Stimulated activated CD4-positive, alpha-beta T cell treated with anti-CD3 and anti-CD28 coated beads, Interleukin-1b, Interleukin-23, amount 100 ng/mL, for 4 hours (primary cell): ENCODE data around the gene SYNGR2.
"Not testable (repeated sequence)": the region's sequence is repeated elsewhere in the genome, so short reads cannot be mapped to it uniquely, and the experiment has no call there.

Source experiments
- DNase-seq, 2 donors: peaks; one replicate each; pipeline ENCODE4 v3.0.0-alpha.2; 2020; ENCODE audit warnings: low read depth in 2 of 2

Gene SYNGR2

DNA sequence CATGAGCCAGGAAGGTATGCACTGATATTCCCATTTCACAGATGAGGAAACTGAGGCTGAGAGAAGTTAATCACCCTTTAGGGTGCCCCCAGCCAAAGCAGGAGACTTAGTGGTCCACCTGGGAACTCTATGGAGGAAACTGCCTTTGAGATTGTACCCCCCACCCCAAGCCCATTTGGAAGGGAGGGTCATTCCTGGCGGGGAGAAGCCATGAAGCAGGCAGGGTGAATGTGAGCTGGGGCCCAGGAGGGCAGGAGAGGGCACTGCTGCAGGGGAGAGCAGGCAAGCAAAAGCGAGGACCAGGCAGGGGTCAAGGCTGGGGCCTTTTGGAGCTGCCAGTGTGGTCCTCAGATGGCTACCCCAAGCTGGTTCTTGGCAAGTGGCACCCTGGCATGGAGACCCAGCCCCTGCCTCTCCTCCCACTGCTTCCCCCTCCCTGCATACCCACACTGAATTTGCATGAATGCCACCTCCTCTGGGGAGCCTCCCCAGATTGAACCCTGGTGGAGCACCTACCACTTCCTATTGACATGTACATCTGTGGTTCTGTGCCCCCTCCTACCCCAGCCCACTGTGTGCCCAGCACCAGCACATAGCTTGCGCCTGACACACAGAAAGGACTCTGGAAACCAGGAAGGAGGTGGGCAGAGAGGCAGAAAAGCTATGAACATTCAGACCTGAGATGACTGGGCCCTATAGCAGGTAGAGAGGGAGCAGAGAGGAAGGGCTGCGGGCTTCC is 38.9 kb upstream of the SYNGR2 start:
- DNase-seq: no peak

DNA sequence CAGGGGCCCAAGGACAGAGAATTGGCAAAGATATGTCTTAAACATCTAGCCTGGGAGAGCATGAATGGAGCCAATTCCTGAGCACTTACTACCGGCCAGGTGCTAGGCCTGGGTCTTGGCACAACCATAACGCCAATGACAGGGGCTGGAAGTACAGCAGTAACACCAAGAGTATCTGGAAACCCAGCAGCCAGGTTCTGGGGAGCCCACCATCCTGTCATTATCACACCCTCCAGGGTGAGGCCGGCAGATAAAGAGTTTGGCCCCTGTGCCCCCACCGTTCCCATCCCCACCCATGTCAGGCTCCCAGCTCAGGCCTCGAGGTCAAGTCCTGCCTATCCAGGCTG is 38.3 kb upstream of the SYNGR2 start:
- DNase-seq: no peak

DNA sequence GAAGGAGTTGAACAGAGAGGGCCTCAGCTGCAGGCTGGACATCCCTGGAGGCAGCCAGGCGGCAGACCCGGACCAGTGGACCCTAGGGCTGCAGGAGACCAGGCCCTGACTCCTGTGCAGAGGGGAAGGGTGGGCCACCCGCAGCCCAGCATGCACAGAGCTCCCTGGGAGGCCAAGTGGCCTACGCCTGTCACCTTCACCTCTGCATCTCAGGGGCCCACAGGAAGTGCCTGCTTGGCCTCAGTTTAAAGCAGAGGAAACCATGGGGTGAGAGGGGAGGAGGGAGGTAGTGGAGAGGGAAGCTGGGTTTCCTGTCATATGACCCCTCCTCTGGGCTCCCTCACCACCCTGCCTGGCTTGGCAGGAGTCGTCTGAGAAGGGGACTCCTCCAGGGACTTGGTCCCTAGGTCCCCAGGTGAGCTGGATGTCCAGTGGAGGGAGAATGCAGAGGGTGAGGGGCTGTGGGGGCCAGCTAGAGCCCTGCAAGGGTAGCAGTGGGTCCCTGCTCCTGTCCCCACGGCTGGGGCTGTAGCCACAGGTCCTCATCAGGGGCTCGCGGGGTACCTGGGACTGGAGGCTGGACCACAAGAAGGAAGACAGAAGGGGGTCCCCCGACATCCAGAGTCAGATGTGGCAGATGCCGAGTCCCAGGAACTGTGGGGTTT is 37.8 kb upstream of the SYNGR2 start, which contains the start of gene TMC8:
Gene TMC8, plus strand, starts transcription at position 335 of the 665 bp plus-strand sequence. CDS start 818 bp downstream, outside the sequence.
- peak in 1 of 2 donors; percentile 40 for DNase-seq

DNA sequence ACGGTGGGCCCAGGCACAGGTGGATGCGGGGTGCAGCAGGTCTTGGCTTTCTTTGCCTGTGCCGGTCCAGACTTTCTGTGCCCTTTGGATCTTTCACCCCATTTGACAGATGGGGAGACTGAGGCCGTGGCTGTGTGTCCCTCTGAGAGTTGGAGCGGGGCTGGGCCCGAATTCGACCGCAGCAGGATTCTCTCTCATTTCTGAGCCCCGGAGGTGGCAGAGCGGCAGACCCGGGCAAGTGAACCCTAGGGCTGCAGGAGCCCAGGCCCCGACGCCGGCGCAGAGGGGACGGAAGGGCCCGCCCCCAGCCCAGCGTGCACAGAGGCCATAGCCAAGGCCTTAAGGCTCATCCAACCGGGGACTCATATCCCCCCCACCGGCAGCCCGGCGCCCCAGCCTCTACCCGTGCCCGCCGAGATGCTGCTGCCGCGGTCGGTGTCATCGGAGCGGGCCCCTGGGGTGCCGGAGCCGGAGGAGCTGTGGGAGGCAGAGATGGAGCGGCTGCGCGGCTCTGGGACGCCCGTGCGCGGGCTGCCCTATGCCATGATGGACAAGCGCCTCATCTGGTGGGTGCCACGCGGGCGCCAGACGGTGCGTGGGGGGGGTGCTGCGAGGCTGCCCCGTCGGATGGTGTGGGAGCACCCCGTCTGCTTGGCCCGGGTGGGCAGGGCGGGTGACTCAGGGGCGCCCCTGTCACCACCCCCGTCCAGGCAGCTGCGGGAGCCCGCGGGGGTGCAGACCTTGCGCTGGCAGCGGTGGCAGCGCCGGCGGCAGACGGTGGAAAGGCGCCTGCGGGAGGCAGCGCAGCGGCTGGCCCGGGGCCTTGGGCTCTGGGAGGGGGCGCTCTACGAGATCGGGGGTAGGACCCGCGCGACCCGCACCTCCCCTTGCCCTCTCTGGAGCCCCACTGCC is 37.0 kb upstream of the SYNGR2 start:
- DNase-seq: peak; percentile 58

DNA sequence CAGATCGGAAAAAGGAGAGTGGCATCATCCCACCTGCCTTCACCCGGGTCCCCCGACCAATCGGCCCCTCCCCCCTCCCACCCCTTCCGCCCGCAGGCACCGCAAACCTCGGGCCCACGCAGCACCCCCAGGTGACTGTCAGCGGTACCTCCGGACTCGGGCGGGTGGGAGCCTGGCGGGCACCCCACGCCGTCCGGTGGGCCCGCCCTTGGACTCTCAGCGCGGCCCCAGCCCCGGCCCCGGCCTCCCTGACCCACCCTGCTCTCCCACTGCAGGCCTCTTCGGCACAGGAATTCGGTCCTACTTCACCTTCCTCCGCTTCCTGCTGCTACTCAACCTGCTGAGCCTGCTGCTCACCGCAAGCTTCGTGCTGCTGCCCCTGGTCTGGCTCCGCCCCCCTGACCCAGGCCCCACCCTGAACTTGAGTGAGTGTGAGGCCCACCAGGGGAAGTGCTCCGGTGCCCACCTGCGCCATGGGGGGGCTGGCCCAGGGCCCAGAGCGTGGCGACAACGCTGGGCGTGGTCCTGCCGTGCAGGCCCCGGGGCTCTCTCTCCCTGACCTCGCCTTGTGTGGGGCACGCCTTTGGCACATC is 36.2 kb upstream of the SYNGR2 start:
- peak; percentile 53 to 60 for DNase-seq

DNA sequence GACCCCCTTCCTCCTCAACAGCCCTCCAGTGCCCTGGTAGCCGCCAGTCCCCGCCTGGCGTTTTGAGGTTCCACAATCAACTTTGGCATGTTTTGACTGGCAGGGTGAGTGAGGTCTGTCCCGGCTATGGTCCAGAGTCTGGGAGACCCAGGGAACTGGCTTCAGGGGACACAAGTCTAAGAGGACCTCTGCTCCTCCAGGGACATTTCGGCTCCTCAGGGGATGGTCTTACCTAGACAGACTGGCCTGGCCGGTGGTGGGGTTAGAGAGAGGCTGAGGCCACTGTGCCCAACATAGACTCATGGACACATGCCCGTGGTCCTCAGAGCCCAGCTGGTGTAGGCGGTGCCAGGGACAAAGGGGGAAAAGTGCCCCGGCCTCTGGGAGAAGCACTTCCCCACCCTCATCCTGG is 35.6 kb upstream of the SYNGR2 start:
- DNase-seq: no peak

DNA sequence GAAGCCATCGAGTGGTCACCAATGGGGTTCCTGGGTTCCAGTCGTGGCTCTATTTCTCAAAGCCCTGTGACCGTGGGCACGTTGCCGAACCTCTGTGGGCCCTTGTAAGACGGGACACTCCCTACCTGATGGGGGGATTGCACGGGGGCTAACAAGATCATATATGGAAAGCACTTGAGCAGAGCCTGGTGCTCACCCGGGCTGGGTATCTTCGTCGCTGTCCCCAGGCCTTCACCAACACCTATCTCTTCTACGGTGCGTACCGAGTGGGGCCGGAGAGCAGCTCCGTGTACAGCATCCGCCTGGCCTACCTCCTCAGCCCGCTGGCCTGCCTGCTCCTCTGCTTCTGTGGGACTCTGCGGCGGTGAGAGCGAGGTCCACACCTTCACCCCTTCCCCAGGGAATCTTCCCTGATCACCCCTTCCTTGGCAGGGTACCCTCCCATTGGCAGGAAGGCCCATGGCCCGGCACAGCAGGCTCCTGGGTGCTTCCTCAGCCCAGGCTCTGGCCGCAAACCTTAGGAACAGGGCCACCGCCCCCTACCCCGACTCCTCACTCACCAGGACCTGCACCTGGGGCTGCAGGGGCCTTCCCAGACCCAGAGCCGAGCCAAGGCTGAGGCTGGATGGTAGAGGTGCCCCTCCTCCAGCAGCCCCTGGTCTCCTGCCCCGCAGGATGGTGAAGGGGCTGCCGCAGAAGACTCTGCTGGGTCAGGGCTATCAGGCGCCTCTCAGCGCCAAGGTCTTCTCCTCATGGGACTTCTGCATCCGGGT is 35.0 kb upstream of the SYNGR2 start:
- DNase-seq: no peak

DNA sequence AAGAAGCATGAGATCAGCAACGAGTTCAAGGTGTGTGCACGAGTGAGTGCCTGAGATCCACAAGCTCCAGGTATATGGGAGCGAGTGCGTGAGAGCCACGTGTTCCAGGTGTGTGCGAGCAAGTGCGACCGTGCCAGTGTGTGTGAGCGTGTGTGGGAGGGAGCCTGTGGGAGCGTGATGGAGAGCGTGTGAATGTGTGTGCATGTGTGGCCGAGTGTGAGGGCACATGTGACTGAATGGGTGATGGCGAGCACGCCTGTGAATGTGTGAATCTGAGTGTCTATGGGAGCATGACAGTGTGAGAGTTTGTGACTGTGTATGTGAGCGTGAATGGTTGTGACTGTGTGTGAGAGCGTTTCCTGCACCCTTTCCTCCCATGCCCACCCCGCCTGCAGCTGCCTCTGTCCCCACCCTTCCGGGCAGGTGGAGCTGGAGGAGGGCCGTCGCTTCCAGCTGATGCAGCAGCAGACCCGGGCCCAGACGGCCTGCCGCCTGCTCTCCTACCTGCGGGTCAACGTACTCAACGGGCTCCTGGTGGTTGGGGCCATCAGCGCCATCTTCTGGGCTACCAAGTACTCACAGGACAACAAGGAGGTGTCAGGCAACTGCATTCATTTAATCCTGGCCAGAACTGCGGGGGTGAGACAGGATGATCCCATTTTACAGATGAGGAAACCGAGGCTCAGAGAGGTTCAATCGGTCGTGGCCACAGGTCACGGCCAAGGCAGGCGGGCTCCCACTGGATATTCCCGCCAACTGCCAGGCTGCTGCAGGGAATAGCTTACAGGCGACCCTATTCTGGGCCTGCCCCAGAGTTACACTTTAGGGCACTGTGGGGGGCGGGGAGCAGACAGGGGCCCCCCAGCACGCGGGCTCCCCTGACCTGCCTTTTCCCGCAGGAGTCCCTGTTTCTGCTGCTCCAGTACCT is 34.1 kb upstream of the SYNGR2 start:
- DNase-seq: peak; percentile 58 to 62

DNA sequence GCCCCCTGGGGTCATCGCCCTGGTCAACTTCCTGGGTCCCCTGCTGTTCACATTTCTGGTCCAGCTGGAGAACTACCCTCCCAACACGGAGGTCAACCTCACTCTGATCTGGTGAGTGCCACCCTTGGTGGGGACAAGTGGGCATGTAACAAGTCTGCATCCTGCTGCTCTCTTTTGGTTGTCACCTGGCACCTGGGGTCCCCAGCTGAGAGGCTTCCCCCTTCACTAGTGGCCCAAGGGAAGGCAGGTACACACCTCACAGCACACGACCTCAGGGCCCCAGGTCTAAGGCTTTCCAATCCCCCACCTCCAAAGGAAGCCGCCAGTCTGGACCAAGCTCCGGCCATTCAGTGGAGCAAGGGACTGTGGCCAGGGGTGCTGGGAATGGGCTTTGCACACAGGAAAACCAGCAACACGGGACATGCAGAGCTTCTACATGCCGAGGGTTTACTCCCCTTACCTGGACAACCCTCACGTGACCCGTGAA is 33.4 kb upstream of the SYNGR2 start:
- no peak for DNase-seq

DNA sequence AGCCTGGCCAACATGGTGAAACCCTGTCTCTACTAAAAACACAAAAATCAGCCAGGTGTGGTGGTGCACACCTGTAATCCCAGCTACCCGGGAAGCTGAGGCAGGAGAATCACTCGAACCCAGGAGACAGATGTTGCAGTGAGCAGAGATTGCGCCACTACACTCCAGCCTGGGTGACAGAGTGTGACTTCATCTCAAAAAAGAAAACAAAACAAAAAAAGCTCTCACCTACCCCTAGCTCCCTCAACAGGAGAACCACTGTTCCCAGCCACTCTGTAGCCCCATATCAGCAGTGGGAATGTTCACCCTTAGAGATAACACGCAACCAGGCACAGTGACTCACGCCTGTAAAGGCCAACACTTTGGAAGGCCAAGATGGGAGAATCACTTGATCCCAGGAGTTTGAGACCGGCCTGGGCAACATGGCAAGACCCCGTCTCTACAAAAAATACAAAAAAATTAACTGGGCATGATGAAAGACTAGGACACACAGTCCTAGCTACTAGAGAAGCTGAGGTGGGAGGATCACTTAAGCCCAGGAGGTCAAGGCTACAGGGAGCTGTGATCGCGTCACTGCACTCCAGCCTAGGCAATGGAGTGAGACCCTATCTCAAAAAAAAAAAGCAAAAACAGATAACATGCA is 32.4 kb upstream of the SYNGR2 start:
- DNase-seq: no peak

DNA sequence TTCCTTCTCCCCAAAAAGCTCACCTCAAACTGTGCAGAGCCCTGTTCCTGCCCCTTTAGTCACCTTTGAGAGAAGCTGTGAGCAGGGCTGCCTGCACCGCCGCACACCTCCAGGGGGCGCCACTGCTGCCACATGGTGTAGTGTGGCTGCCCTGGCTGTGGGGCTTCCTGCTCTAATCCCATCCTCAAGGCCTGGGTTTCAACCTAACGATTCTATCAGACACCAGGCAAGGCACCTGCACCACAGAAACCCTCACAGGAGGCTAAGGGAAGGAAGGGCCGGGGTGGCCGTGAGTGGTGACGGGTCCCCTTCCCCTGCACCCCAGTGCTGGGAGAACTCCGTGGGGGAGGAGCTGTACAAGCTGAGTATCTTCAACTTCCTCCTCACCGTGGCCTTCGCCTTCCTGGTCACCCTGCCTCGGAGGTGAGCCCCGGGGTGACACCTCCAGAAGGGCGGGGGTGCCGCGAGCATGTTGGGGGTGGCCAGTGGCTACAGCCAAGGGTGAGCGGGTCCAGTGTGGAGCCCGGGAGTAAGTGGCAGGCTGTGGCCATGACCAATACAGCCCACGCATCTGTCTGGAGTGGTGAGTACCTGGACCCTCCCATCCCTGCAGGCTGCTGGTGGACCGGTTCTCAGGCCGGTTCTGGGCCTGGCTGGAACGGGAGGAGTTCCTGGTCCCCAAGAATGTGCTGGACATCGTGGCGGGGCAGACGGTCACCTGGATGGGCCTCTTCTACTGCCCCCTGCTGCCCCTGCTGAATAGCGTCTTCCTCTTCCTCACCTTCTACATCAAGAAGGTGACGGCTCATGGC is 30.8 kb upstream of the SYNGR2 start:
- peak in 1 of 2 donors; percentile 44 for DNase-seq

DNA sequence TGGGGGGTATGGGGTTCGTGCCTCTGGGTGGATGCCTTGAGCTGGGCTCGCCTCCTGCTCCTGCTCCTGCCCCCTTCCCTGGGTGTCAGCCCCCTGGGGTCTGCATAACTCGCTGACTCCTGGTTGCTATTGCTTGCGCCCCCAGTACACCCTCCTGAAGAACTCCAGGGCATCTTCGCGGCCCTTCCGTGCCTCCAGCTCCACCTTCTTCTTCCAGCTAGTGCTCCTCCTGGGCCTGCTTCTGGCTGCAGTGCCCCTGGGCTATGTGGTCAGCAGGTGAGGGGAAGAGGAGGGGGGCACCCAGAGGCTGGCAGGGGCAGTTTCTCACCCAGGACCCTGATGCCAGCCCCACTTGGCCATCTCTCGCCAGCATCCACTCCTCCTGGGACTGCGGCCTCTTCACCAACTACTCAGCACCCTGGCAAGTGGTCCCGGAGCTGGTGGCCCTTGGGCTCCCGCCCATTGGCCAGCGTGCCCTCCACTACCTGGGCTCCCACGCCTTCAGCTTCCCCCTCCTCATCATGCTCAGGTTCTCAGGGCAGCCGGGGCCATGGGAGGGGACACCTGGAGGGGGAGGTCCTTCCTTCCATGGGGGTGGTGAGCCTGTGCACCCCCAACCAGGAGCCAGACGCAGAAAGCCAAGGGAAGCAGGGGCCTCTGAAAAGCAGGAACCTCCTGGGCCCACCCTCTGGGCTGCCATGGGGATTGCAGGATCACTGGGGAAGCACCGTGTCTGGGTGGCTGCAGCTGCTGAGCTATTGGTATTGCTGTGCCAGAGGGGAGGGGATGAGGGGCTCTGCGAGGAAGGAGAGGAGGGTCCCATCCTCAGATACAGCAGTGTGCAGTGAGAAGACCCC is 29.9 kb upstream of the SYNGR2 start:
- DNase-seq: no peak

DNA sequence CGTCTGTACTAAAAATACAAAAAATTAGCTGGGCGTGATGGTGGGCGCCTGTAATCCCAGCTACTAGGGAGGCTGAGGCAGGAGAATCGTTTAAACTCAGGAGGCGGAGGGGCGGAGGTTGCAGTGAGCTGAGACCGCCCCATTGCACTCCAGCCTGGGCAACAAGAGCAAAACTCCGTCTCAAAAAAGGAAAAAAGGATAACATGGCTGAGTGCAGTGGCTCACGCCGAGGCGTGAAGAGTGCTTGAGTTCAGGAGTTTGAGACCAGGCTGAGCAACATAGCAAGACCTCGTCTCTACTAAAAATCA is 28.6 kb upstream of the SYNGR2 start:
- DNase-seq: not testable (repeated sequence)

DNA sequence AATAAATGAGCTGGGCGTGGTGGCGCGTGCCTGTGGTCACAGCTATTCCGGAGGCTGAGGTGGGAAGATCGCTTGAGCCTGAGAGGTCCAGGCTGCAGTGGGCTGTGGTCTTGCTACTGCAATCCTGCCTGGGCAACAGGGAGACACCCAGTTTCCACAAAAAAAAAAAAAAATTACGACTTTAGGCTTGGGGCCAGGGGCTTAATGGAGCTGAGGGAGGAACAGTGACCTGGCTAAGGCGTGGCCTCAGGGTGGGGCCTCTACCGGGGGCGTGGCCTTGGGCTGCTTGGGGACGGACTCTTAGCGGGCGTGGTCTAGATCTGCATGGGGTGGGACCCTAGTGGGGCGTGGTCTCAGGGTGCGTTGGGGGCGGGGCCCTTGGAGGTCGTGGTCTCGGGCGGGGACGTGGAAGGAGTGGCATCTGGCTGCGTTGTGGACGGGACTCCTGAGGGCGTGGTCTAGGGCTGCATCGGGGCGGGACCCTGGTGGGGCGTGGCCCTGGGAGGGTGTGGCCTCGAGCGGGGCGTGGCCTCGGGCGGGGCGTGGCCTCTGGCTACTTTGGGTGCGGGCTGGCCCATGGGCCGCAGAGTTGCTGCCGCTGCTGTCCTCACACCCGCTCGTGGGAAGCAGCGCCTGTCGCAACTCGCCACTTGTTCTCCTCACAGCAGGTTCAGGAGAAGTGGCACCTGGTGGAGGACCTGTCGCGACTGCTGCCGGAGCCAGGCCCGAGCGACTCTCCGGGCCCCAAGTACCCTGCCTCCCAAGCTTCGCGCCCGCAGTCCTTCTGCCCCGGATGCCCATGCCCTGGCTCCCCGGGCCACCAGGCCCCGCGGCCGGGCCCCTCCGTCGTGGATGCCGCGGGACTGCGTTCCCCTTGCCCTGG is 28.0 kb upstream of the SYNGR2 start:
- DNase-seq: peak; percentile 80 to 86

DNA sequence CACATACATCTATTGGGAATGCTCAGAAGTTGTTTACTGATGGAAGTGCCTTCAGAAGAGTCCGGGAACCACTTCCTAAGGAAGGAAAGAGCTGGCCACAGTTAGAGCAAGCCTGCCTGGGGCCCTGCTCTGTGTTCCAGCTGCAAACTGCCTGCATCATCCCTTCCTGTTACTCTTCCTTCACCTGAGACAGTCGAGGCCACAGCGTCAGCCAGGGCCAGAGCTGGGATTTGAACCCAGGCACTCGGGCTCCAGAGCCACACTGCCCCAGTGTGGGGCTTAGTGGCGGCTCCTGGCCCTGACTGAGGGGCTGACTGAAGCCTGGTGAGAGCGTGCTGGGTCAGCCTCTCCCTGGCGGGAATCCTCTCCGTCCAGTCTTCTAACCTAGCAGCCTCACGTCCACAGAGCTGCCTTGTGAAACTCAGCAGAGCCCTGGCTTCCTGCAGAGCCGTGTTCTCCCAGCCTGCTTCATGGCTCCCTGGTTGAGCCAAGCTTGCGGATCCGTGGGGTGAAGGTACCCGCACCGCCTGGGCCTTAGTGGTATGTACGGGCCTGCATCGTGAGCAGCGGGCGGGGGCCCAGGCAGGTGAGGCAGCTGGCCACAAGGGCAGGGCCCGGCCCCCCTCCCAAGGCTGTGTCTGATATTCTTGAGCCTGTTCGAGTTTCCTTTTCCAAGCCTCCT is 26.8 kb upstream of the SYNGR2 start:
- DNase-seq: no peak
